ENCODE data around the gene SLC35F6.

SLC35F6 gene

GRCh38 chr2:26818255-26818654 is 54.2 kb downstream of the SLC35F6 start:
- no peak overlapping the region for H2BK15ac ChIP-seq (ENCODE audit: low read length)
- no peak overlapping the region for H4K8ac ChIP-seq (ENCODE audit: low read depth, low read length)
- H3K9me3 ChIP-seq (replicated peaks in 1 of 2; ENCODE audit: control insufficient read depth in 2 of 2, insufficient read depth in 1 of 2, low read depth in 1 of 2, low read length in 2 of 2): no peaks in the 10 kb centered on the region
- H3K4me3 ChIP-seq (ENCODE audit: low read length in 2 of 2): no peak overlapping the region
- H3K27me3 ChIP-seq (ENCODE audit: control insufficient read depth in 3 of 3, insufficient read depth in 3 of 3, low read depth in 1 of 3, low read length in 3 of 3): no peaks in the 10 kb centered on the region
- no peak overlapping the region for H3K14ac ChIP-seq (ENCODE audit: low read length)
- H2BK5ac ChIP-seq (ENCODE audit: low read length): no peak overlapping the region
- no peak overlapping the region for H3K18ac ChIP-seq (ENCODE audit: low read length)
- no peaks in the 10 kb centered on the region for H3K79me1 ChIP-seq (ENCODE audit: low read depth, low read length)
- no peak overlapping the region for H3K9ac ChIP-seq (ENCODE audit: low read depth, low read length, poor library complexity)
- H3K4me2 ChIP-seq (ENCODE audit: insufficient read depth, low read length, poor library complexity, severe bottlenecking): no peak overlapping the region
- no peak overlapping the region for H2AK5ac ChIP-seq (ENCODE audit: low read depth, low read length)
- H4K91ac ChIP-seq (ENCODE audit: low read depth, low read length, poor library complexity): no peak overlapping the region
- H2BK120ac ChIP-seq (ENCODE audit: low read depth, low read length): no peak overlapping the region
- H3K36me3 ChIP-seq (replicated peaks in 1 of 2; ENCODE audit: control insufficient read depth in 2 of 2, insufficient read depth in 2 of 2, low read length in 2 of 2): no peaks in the 10 kb centered on the region
- no peak overlapping the region for H2AFZ ChIP-seq (ENCODE audit: low read length)
- H2BK12ac ChIP-seq (ENCODE audit: low read length): no peak overlapping the region
- H3K27ac ChIP-seq (replicated peaks; ENCODE audit: low read length): no peak overlapping the region
- no peak overlapping the region for H3K4ac ChIP-seq (ENCODE audit: low read length)
- no CpG with 5 or more reads among the region's 5 CpGs for WGBS, 2 donors (ENCODE audit: extremely low coverage in 2 of 2, insufficient read length in 2 of 2, insufficient replicate concordance in 1 of 2)
- no peak for DNase-seq (ENCODE audit: low spot score)
- no peaks in the 10 kb centered on the region for H3K4me1 ChIP-seq (ENCODE audit: control insufficient read depth in 2 of 2, insufficient read depth in 1 of 2, low read depth in 1 of 2, low read length in 2 of 2)
- no peak overlapping the region for H3K23ac ChIP-seq (ENCODE audit: low read depth, low read length, poor library complexity)

- Histone ChIP-seq H2AK5ac (ENCODE audit: low read depth, low read length) (no peak overlapping the region), H3K9me3 (replicated peaks in 1 of 2; ENCODE audit: control insufficient read depth in 2 of 2, insufficient read depth in 1 of 2, low read depth in 1 of 2, low read length in 2 of 2) (no peaks in the 10 kb centered on the region), H2BK12ac (ENCODE audit: low read length) (no peak overlapping the region), H3K36me3 (replicated peaks in 1 of 2; ENCODE audit: control insufficient read depth in 2 of 2, insufficient read depth in 2 of 2, low read length in 2 of 2) (no peaks in the 10 kb centered on the region), H3K4me1 (ENCODE audit: control insufficient read depth in 2 of 2, insufficient read depth in 1 of 2, low read depth in 1 of 2, low read length in 2 of 2) (no peaks in the 10 kb centered on the region), H2BK5ac (ENCODE audit: low read length) (no peak overlapping the region), H4K8ac (ENCODE audit: low read depth, low read length) (no peak overlapping the region), H3K27ac (replicated peaks; ENCODE audit: low read length) (no peak overlapping the region), H3K18ac (ENCODE audit: low read length) (no peak overlapping the region), H3K79me1 (ENCODE audit: low read depth, low read length) (no peaks in the 10 kb centered on the region), H3K4me2 (ENCODE audit: insufficient read depth, low read length, poor library complexity, severe bottlenecking) (no peak overlapping the region), H2BK120ac (ENCODE audit: low read depth, low read length) (no peak overlapping the region), H3K4me3 (ENCODE audit: low read length in 2 of 2) (no peak overlapping the region), H2BK15ac (ENCODE audit: low read length) (no peak overlapping the region), H3K4ac (ENCODE audit: low read length) (no peak overlapping the region), H3K23ac (ENCODE audit: low read depth, low read length, poor library complexity) (no peak overlapping the region), H2AFZ (ENCODE audit: low read length) (no peak overlapping the region), H3K27me3 (ENCODE audit: control insufficient read depth in 3 of 3, insufficient read depth in 3 of 3, low read depth in 1 of 3, low read length in 3 of 3) (no peaks in the 10 kb centered on the region), H3K14ac (ENCODE audit: low read length) (no peak overlapping the region), H3K9ac (ENCODE audit: low read depth, low read length, poor library complexity) (no peak overlapping the region), H4K91ac (ENCODE audit: low read depth, low read length, poor library complexity) (no peak overlapping the region)
- no CpG with 5 or more reads among the region's 6 CpGs for WGBS, 2 donors (ENCODE audit: extremely low coverage in 2 of 2, insufficient read length in 2 of 2, insufficient replicate concordance in 1 of 2)
- no peak for DNase-seq (ENCODE audit: low spot score)
These were observed 54.9 kb downstream of the SLC35F6 start for GRCh38 chr2:26818972-26819371.

GRCh38 chr2:26820932-26821331 is 56.8 kb downstream of the SLC35F6 start:
- no peaks in the 10 kb centered on the region for H3K36me3 ChIP-seq (replicated peaks in 1 of 2; ENCODE audit: control insufficient read depth in 2 of 2, insufficient read depth in 2 of 2, low read length in 2 of 2)
- H3K4me2 ChIP-seq (ENCODE audit: insufficient read depth, low read length, poor library complexity, severe bottlenecking): no peak overlapping the region
- H3K23ac ChIP-seq (ENCODE audit: low read depth, low read length, poor library complexity): no peak overlapping the region
- no peak overlapping the region for H2BK120ac ChIP-seq (ENCODE audit: low read depth, low read length)
- no peak overlapping the region for H2AK5ac ChIP-seq (ENCODE audit: low read depth, low read length)
- no peak for DNase-seq (ENCODE audit: low spot score)
- H3K9ac ChIP-seq (ENCODE audit: low read depth, low read length, poor library complexity): no peak overlapping the region
- WGBS, 2 donors (ENCODE audit: extremely low coverage in 2 of 2, insufficient read length in 2 of 2, insufficient replicate concordance in 1 of 2): no CpG with 5 or more reads among the region's 7 CpGs
- no peak overlapping the region for H3K4me3 ChIP-seq (ENCODE audit: low read length in 2 of 2)
- H3K14ac ChIP-seq (ENCODE audit: low read length): no peak overlapping the region
- no peak overlapping the region for H3K27ac ChIP-seq (replicated peaks; ENCODE audit: low read length)
- H3K4me1 ChIP-seq (ENCODE audit: control insufficient read depth in 2 of 2, insufficient read depth in 1 of 2, low read depth in 1 of 2, low read length in 2 of 2): no peaks in the 10 kb centered on the region
- no peak overlapping the region for H2BK15ac ChIP-seq (ENCODE audit: low read length)
- no peak overlapping the region for H2BK5ac ChIP-seq (ENCODE audit: low read length)
- no peaks in the 10 kb centered on the region for H3K9me3 ChIP-seq (replicated peaks in 1 of 2; ENCODE audit: control insufficient read depth in 2 of 2, insufficient read depth in 1 of 2, low read depth in 1 of 2, low read length in 2 of 2)
- H4K91ac ChIP-seq (ENCODE audit: low read depth, low read length, poor library complexity): no peak overlapping the region
- H3K79me1 ChIP-seq (ENCODE audit: low read depth, low read length): no peaks in the 10 kb centered on the region
- no peak overlapping the region for H2AFZ ChIP-seq (ENCODE audit: low read length)
- no peak overlapping the region for H2BK12ac ChIP-seq (ENCODE audit: low read length)
- no peak overlapping the region for H3K4ac ChIP-seq (ENCODE audit: low read length)
- H4K8ac ChIP-seq (ENCODE audit: low read depth, low read length): no peak overlapping the region
- no peak overlapping the region for H3K18ac ChIP-seq (ENCODE audit: low read length)
- no peaks in the 10 kb centered on the region for H3K27me3 ChIP-seq (ENCODE audit: control insufficient read depth in 3 of 3, insufficient read depth in 3 of 3, low read depth in 1 of 3, low read length in 3 of 3)

DNA sequence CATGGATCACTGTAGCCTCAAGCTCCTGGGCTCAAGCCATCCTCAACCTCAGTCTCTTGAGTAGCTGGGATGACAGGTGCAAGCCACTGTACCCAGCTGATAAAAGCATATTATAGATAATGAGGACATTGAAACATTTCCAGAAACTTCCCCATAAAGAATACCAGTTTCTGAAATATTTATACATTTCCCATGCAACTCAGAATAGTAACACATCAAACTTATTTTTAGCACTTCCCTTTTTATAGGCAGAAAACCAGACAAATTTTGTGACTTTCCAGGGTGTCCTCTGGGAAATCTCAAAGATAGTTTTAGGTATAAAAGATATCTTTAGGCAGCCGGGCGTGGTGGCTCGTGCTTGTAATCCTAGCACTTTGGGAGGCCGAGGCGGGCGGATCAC is 58.8 kb downstream of the SLC35F6 start:
- H4K8ac ChIP-seq (ENCODE audit: low read depth, low read length): no peak overlapping the region
- no peak overlapping the region for H2BK5ac ChIP-seq (ENCODE audit: low read length)
- no peaks in the 10 kb centered on the region for H3K9me3 ChIP-seq (replicated peaks in 1 of 2; ENCODE audit: control insufficient read depth in 2 of 2, insufficient read depth in 1 of 2, low read depth in 1 of 2, low read length in 2 of 2)
- no CpG with 5 or more reads among the region's 6 CpGs for WGBS, 2 donors (ENCODE audit: extremely low coverage in 2 of 2, insufficient read length in 2 of 2, insufficient replicate concordance in 1 of 2)
- no peak overlapping the region for H3K23ac ChIP-seq (ENCODE audit: low read depth, low read length, poor library complexity)
- H3K4me2 ChIP-seq (ENCODE audit: insufficient read depth, low read length, poor library complexity, severe bottlenecking): no peak overlapping the region
- H3K27ac ChIP-seq (replicated peaks; ENCODE audit: low read length): no peak overlapping the region
- no peak overlapping the region for H3K14ac ChIP-seq (ENCODE audit: low read length)
- H3K4me3 ChIP-seq (ENCODE audit: low read length in 2 of 2): no peak overlapping the region
- no peaks in the 10 kb centered on the region for H3K4me1 ChIP-seq (ENCODE audit: control insufficient read depth in 2 of 2, insufficient read depth in 1 of 2, low read depth in 1 of 2, low read length in 2 of 2)
- H3K27me3 ChIP-seq (ENCODE audit: control insufficient read depth in 3 of 3, insufficient read depth in 3 of 3, low read depth in 1 of 3, low read length in 3 of 3): peaks cover 0 to under 1% (median 0%) of the 10 kb centered on the region in 3 experiments
- no peaks in the 10 kb centered on the region for H3K36me3 ChIP-seq (replicated peaks in 1 of 2; ENCODE audit: control insufficient read depth in 2 of 2, insufficient read depth in 2 of 2, low read length in 2 of 2)
- H2AFZ ChIP-seq (ENCODE audit: low read length): no peak overlapping the region
- no peak overlapping the region for H3K4ac ChIP-seq (ENCODE audit: low read length)
- H3K9ac ChIP-seq (ENCODE audit: low read depth, low read length, poor library complexity): no peak overlapping the region
- H4K91ac ChIP-seq (ENCODE audit: low read depth, low read length, poor library complexity): no peak overlapping the region
- no peak overlapping the region for H3K18ac ChIP-seq (ENCODE audit: low read length)
- no peak for DNase-seq (ENCODE audit: low spot score)
- no peaks in the 10 kb centered on the region for H3K79me1 ChIP-seq (ENCODE audit: low read depth, low read length)
- no peak overlapping the region for H2BK120ac ChIP-seq (ENCODE audit: low read depth, low read length)
- no peak overlapping the region for H2BK12ac ChIP-seq (ENCODE audit: low read length)
- no peak overlapping the region for H2BK15ac ChIP-seq (ENCODE audit: low read length)
- H2AK5ac ChIP-seq (ENCODE audit: low read depth, low read length): no peak overlapping the region
